Measurements from ENCODE around the gene MACROD2. TPM values are rescaled to one million over a fixed set of nuclear protein-coding genes. Genes with fewer than 3 reads are reported as not detected.
A peak's percentile ranks its signal among the peaks of the same experiment; 100 is the strongest.
"Not testable (repeated sequence)": the region's sequence is repeated elsewhere in the genome, so short reads cannot be mapped to it uniquely, and the experiment has no call there.

MACROD2 gene
- total RNA-seq, 1 donor from 2014 or later = 1.6 TPM

DNA sequence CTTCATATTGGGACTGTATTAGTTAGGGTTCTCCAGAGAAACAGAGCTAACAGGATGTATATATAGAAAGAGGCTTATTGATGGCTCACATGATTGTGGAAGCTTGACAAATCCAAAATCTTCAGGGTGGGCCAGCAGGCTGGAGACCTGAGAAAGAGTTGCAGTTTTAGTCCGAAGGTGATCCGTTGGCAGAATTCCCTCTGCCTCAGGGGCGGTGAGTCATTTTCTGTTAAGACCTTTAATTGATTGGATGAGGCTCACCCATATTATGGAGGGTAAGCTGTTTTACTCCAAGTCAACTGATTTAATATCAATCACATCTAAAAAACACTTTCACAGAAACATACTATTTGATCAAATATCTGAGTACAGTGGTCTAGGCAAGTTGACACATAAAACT lies 228.5 kb downstream of the MACROD2 start:
- Histone ChIP-seq H3K4me3 (ENCODE audit: low read depth, low read length) (no peak overlapping the region), H3K27me3 (ENCODE audit: control insufficient read depth, insufficient read depth, low read length) (no peaks in the 10 kb centered on the region), H3K36me3 (ENCODE audit: control insufficient read depth, insufficient read depth, low read length) (no peaks in the 10 kb centered on the region)
- peak; percentile 16 for DNase-seq (ENCODE audit: low read depth)
- FAIRE-seq = no peak
- TF ChIP-seq, protein P1, sequence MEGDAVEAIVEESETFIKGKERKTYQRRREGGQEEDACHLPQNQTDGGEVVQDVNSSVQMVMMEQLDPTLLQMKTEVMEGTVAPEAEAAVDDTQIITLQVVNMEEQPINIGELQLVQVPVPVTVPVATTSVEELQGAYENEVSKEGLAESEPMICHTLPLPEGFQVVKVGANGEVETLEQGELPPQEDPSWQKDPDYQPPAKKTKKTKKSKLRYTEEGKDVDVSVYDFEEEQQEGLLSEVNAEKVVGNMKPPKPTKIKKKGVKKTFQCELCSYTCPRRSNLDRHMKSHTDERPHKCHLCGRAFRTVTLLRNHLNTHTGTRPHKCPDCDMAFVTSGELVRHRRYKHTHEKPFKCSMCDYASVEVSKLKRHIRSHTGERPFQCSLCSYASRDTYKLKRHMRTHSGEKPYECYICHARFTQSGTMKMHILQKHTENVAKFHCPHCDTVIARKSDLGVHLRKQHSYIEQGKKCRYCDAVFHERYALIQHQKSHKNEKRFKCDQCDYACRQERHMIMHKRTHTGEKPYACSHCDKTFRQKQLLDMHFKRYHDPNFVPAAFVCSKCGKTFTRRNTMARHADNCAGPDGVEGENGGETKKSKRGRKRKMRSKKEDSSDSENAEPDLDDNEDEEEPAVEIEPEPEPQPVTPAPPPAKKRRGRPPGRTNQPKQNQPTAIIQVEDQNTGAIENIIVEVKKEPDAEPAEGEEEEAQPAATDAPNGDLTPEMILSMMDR (IDR thresholded peaks at IDR 0.05; ENCODE audit: insufficient read depth, low read length, severe bottlenecking) = no peak

GRCh38 chr20:14226051-14227049 lies 231.0 kb downstream of the MACROD2 start:
- H3K36me3 ChIP-seq (ENCODE audit: control insufficient read depth, insufficient read depth, low read length); FAIRE-seq; H3K27me3 ChIP-seq (ENCODE audit: control insufficient read depth, insufficient read depth, low read length): not testable (repeated sequence)
- H3K4me3 ChIP-seq (ENCODE audit: low read depth, low read length) = peak overlapping the region; percentile 26
- peak; percentile 8 for DNase-seq (ENCODE audit: low read depth)

GRCh38 chr20:14232650-14233049 lies 237.3 kb downstream of the MACROD2 start:
- Histone ChIP-seq H3K4me3 (ENCODE audit: low read depth, low read length) (no peak overlapping the region), H3K36me3 (ENCODE audit: control insufficient read depth, insufficient read depth, low read length) (no peaks in the 10 kb centered on the region), H3K27me3 (ENCODE audit: control insufficient read depth, insufficient read depth, low read length) (no peaks in the 10 kb centered on the region)
- FAIRE-seq (peak; percentile 13), DNase-seq (ENCODE audit: low read depth) (no peak)
- TF ChIP-seq, protein P1 (IDR thresholded peaks at IDR 0.05; ENCODE audit: insufficient read depth, low read length, severe bottlenecking) = no peak

DNA sequence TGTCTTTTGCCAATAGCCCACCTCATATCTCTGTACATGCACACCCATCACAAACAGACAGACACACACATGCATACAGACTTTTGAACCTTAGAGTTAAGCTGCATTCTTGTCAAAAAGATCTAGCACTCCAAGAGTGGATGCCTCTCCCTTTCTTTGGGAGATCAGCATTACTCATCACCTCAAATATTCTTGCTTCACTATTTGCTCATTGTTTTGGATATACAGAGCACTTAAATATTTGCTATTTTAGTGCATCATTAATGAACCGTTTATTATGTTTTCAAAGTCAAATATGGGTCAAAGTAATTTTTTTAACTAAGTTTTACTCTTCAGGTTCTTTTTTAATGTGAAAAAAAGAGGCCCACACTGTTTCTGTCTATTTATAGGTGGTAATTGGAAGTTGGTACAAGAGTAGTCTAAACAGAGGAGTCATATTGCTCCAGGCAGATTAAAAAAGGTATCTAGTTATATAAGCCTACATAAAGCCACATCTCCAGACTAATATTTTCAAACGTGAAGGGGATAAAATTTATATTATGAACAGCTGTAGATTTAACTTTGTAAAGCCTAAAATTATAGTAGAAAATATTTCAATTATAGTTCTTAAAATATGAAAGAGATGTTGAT lies 239.5 kb downstream of the MACROD2 start:
- Histone ChIP-seq H3K36me3 (ENCODE audit: control insufficient read depth, insufficient read depth, low read length) (no peaks in the 10 kb centered on the region), H3K4me3 (ENCODE audit: low read depth, low read length) (no peak overlapping the region), H3K27me3 (ENCODE audit: control insufficient read depth, insufficient read depth, low read length) (no peaks in the 10 kb centered on the region)
- TF ChIP-seq, protein P1 (IDR thresholded peaks at IDR 0.05; ENCODE audit: insufficient read depth, low read length, severe bottlenecking) = no peak
- DNase-seq (ENCODE audit: low read depth) = peak; percentile 75
- FAIRE-seq = no peak

DNA sequence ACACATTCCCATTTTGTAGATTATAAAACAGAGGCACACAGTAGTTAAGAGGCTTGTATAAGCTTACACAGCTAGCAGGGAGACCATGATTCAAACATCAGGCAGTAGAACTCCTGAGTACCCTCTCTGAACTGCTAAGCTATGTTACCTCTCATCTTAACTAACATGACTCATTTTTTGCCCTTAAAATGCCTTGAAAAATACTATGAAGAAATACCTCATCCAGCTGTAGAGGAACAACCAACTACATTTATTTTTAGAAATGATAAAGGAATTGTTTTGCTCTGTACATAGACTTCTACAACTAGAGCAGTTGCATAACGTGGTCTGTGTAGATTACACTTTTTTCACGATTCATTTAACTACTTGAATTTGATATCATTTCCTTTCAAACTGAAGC lies 240.0 kb downstream of the MACROD2 start:
- FAIRE-seq = no peak
- TF ChIP-seq, protein P1 (IDR thresholded peaks at IDR 0.05; ENCODE audit: insufficient read depth, low read length, severe bottlenecking) = no peak
- no peaks in the 10 kb centered on the region for H3K27me3 ChIP-seq (ENCODE audit: control insufficient read depth, insufficient read depth, low read length)
- H3K36me3 ChIP-seq (ENCODE audit: control insufficient read depth, insufficient read depth, low read length) = no peaks in the 10 kb centered on the region
- DNase-seq (ENCODE audit: low read depth) = peak; percentile 80
- no peak overlapping the region for H3K4me3 ChIP-seq (ENCODE audit: low read depth, low read length)

GRCh38 chr20:14245368-14245970 lies 250.2 kb downstream of the MACROD2 start:
- TF ChIP-seq, protein P1 (IDR thresholded peaks at IDR 0.05; ENCODE audit: insufficient read depth, low read length, severe bottlenecking) = no peak
- Histone ChIP-seq H3K4me3 (ENCODE audit: low read depth, low read length) (no peak overlapping the region), H3K27me3 (ENCODE audit: control insufficient read depth, insufficient read depth, low read length) (no peaks in the 10 kb centered on the region), H3K36me3 (ENCODE audit: control insufficient read depth, insufficient read depth, low read length) (no peaks in the 10 kb centered on the region)
- no peak for FAIRE-seq
- DNase-seq (ENCODE audit: low read depth) = no peak

Data from bronchial epithelial cell (primary cell).